ENCODE data around the gene CIRBP. TPM values are rescaled to one million over a fixed set of nuclear protein-coding genes. Genes with fewer than 3 reads are reported as not detected.
A peak's percentile ranks its signal among the peaks of the same experiment; 100 is the strongest.

CIRBP gene
- total and polyA plus RNA-seq, 2 of the 13 experiments (the other 11 are each of a cell fraction or from before 2014, with no cell fraction given), result 133 to 140 TPM

DNA sequence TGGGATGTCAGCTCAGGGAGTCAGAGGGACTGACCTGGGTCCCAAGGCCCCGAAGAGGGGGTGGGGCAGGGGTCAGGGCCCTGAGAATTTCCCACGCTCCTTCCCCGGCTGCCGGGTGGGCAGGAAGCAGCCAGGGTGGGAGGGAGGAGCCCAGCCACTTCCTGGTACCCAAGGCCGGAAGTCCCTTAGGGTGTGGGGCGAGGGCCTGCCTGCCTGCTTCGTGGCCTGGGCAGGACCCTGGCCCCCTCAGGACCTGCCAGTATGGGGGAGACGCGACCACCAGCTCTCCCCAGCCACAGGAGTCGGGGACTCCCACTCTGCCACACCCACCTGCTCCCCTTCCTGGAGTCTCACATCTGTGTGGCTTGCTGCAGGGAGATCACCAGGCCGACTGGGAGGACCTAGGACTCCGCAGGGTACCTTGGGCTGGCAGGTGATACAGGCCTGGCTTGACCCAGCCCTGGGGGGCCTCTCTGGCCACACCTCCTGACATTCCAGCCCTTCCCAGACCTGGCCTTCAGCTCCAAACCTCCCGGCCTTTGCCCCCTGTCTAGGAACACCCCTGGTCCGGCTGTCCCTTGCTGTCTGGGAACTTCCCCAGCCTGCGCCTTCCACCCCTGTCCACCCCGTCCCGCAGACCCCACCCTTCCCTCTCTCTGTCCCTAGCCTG, 9.8 kb upstream of the CIRBP start (continued):
- TF ChIP-seq, protein P1, sequence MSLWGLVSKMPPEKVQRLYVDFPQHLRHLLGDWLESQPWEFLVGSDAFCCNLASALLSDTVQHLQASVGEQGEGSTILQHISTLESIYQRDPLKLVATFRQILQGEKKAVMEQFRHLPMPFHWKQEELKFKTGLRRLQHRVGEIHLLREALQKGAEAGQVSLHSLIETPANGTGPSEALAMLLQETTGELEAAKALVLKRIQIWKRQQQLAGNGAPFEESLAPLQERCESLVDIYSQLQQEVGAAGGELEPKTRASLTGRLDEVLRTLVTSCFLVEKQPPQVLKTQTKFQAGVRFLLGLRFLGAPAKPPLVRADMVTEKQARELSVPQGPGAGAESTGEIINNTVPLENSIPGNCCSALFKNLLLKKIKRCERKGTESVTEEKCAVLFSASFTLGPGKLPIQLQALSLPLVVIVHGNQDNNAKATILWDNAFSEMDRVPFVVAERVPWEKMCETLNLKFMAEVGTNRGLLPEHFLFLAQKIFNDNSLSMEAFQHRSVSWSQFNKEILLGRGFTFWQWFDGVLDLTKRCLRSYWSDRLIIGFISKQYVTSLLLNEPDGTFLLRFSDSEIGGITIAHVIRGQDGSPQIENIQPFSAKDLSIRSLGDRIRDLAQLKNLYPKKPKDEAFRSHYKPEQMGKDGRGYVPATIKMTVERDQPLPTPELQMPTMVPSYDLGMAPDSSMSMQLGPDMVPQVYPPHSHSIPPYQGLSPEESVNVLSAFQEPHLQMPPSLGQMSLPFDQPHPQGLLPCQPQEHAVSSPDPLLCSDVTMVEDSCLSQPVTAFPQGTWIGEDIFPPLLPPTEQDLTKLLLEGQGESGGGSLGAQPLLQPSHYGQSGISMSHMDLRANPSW (CRISPR knock-in tag; IDR thresholded peaks at IDR 0.05; ENCODE audit: borderline replicate concordance), result no peak
- TF ChIP-seq CEBPG (CRISPR knock-in tag; IDR thresholded peaks at IDR 0.05), result no peak; the same call in 1 of the 2 replicates
- TF ChIP-seq SAP130 (CRISPR knock-in tag; IDR thresholded peaks at IDR 0.05; ENCODE audit: low read depth), result peak; percentile 83
- TF ChIP-seq, protein P2, sequence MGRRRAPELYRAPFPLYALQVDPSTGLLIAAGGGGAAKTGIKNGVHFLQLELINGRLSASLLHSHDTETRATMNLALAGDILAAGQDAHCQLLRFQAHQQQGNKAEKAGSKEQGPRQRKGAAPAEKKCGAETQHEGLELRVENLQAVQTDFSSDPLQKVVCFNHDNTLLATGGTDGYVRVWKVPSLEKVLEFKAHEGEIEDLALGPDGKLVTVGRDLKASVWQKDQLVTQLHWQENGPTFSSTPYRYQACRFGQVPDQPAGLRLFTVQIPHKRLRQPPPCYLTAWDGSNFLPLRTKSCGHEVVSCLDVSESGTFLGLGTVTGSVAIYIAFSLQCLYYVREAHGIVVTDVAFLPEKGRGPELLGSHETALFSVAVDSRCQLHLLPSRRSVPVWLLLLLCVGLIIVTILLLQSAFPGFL (CRISPR knock-in tag; IDR thresholded peaks at IDR 0.05), result no peak
- TF ChIP-seq DR1 (CRISPR knock-in tag; IDR thresholded peaks at IDR 0.05), result no peak
- no peak for TF ChIP-seq JARID2 (CRISPR knock-in tag; IDR thresholded peaks at IDR 0.05; ENCODE audit: insufficient replicate concordance)
- TF ChIP-seq, protein P3, sequence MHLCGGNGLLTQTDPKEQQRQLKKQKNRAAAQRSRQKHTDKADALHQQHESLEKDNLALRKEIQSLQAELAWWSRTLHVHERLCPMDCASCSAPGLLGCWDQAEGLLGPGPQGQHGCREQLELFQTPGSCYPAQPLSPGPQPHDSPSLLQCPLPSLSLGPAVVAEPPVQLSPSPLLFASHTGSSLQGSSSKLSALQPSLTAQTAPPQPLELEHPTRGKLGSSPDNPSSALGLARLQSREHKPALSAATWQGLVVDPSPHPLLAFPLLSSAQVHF (CRISPR knock-in tag; IDR thresholded peaks at IDR 0.05), result no peak
- TF ChIP-seq, protein P4, sequence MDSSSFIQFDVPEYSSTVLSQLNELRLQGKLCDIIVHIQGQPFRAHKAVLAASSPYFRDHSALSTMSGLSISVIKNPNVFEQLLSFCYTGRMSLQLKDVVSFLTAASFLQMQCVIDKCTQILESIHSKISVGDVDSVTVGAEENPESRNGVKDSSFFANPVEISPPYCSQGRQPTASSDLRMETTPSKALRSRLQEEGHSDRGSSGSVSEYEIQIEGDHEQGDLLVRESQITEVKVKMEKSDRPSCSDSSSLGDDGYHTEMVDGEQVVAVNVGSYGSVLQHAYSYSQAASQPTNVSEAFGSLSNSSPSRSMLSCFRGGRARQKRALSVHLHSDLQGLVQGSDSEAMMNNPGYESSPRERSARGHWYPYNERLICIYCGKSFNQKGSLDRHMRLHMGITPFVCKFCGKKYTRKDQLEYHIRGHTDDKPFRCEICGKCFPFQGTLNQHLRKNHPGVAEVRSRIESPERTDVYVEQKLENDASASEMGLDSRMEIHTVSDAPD (CRISPR knock-in tag; IDR thresholded peaks at IDR 0.05), result peak; percentile 70; the same call in 1 of the 2 replicates
- TF ChIP-seq MBNL3 (CRISPR knock-in tag; conservative IDR thresholded peaks at IDR 0.05), result no peak
- TF ChIP-seq, protein P5, sequence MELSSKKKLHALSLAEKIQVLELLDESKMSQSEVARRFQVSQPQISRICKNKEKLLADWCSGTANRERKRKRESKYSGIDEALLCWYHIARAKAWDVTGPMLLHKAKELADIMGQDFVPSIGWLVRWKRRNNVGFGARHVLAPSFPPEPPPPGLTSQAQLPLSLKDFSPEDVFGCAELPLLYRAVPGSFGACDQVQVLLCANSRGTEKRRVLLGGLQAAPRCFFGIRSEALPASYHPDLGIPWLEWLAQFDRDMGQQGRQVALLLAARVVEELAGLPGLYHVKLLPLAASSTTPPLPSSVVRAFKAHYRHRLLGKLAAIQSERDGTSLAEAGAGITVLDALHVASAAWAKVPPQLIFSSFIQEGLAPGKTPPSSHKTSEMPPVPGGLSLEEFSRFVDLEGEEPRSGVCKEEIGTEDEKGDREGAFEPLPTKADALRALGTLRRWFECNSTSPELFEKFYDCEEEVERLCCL (CRISPR knock-in tag; IDR thresholded peaks at IDR 0.05; ENCODE audit: borderline replicate concordance), result no peak
- TF ChIP-seq HNF4A (CRISPR knock-in tag; IDR thresholded peaks at IDR 0.05), result peak; percentile 78
- no peak for TF ChIP-seq ZNF75D (CRISPR knock-in tag; IDR thresholded peaks at IDR 0.05; ENCODE audit: borderline replicate concordance)
- TF ChIP-seq, protein P6, sequence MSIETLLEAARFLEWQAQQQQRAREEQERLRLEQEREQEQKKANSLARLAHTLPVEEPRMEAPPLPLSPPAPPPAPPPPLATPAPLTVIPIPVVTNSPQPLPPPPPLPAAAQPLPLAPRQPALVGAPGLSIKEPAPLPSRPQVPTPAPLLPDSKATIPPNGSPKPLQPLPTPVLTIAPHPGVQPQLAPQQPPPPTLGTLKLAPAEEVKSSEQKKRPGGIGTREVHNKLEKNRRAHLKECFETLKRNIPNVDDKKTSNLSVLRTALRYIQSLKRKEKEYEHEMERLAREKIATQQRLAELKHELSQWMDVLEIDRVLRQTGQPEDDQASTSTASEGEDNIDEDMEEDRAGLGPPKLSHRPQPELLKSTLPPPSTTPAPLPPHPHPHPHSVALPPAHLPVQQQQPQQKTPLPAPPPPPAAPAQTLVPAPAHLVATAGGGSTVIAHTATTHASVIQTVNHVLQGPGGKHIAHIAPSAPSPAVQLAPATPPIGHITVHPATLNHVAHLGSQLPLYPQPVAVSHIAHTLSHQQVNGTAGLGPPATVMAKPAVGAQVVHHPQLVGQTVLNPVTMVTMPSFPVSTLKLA (IDR thresholded peaks at IDR 0.05), result no peak
- no peak; the same call in 1 of the 2 replicates for TF ChIP-seq ZNF451 (CRISPR knock-in tag; IDR thresholded peaks at IDR 0.05)
- TF ChIP-seq, protein P7, sequence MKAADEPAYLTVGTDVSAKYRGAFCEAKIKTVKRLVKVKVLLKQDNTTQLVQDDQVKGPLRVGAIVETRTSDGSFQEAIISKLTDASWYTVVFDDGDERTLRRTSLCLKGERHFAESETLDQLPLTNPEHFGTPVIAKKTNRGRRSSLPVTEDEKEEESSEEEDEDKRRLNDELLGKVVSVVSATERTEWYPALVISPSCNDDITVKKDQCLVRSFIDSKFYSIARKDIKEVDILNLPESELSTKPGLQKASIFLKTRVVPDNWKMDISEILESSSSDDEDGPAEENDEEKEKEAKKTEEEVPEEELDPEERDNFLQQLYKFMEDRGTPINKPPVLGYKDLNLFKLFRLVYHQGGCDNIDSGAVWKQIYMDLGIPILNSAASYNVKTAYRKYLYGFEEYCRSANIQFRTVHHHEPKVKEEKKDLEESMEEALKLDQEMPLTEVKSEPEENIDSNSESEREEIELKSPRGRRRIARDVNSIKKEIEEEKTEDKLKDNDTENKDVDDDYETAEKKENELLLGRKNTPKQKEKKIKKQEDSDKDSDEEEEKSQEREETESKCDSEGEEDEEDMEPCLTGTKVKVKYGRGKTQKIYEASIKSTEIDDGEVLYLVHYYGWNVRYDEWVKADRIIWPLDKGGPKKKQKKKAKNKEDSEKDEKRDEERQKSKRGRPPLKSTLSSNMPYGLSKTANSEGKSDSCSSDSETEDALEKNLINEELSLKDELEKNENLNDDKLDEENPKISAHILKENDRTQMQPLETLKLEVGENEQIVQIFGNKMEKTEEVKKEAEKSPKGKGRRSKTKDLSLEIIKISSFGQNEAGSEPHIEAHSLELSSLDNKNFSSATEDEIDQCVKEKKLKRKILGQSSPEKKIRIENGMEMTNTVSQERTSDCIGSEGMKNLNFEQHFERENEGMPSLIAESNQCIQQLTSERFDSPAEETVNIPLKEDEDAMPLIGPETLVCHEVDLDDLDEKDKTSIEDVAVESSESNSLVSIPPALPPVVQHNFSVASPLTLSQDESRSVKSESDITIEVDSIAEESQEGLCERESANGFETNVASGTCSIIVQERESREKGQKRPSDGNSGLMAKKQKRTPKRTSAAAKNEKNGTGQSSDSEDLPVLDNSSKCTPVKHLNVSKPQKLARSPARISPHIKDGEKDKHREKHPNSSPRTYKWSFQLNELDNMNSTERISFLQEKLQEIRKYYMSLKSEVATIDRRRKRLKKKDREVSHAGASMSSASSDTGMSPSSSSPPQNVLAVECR (CRISPR knock-in tag; IDR thresholded peaks at IDR 0.05; ENCODE audit: borderline replicate concordance), result peak; percentile 86; the same call in 1 of the 2 replicates

Measured in HepG2 (cell line).